Umbilical cord (tissue), 2 donors: Measurements from ENCODE around the gene PCED1A. TPM values are rescaled to one million over a fixed set of nuclear protein-coding genes. Genes with fewer than 3 reads are reported as not detected.

Source experiments
- DNase-seq: peaks from one replicate; pipeline ENCODE4 v3.0.0-alpha.2; 2015; ENCODE audit warnings: low spot score
- total RNA-seq: library from RNA; depleted of rRNA; stranded (reverse); fragments of >200 nt; gene quantifications from one replicate; pipeline ENCODE4 v1.2.3, GENCODE V29; 2014; ENCODE audit warnings: low replicate concordance; ENCODE audit not compliant: insufficient read depth

The PCED1A gene
- total RNA-seq, 1 donor from 2014 or later, result 16.9 TPM

GRCh38 chr20:2804852-2805688, 35.4 kb downstream of the PCED1A start:
- peak; percentile 71 for DNase-seq

- no peak for DNase-seq
Observed at GRCh38 chr20:2804041-2804828, 36.2 kb downstream of the PCED1A start.

- no peak for DNase-seq
Observed at GRCh38 chr20:2801286-2801728, 39.1 kb downstream of the PCED1A start.

- peak; percentile 82 for DNase-seq
Observed at GRCh38 chr20:2800521-2801285, 39.8 kb downstream of the PCED1A start, which contains the start of gene CPXM1. CPXM1 (minus strand) TSS chr20:2800627; CDS start chr20:2800572, 55 bp downstream.

- peak; percentile 55 for DNase-seq
Observed at GRCh38 chr20:2799688-2800520, 40.6 kb downstream of the PCED1A start.

GRCh38 chr20:2799271-2799670, 41.2 kb downstream of the PCED1A start:
- DNase-seq, result no peak

- DNase-seq, result no peak
Observed at GRCh38 chr20:2798814-2799213, 41.6 kb downstream of the PCED1A start.

- DNase-seq, result no peak
Observed at GRCh38 chr20:2798095-2798805, 42.2 kb downstream of the PCED1A start.

- no peak for DNase-seq
Observed at GRCh38 chr20:2797136-2797983, 43.1 kb downstream of the PCED1A start.

GRCh38 chr20:2796011-2796660, 44.3 kb downstream of the PCED1A start:
- DNase-seq, result no peak

- no peak for DNase-seq
Observed at GRCh38 chr20:2795451-2795850, 45.0 kb downstream of the PCED1A start.

GRCh38 chr20:2794866-2795447, 45.5 kb downstream of the PCED1A start:
- no peak for DNase-seq

GRCh38 chr20:2794202-2794748, 46.2 kb downstream of the PCED1A start:
- no peak for DNase-seq

- no peak for DNase-seq
Observed at GRCh38 chr20:2793471-2793870, 47.0 kb downstream of the PCED1A start.
